ENCODE measurements around the gene DSCAML1. TPM values are rescaled to one million over a fixed set of nuclear protein-coding genes. Genes with fewer than 3 reads are reported as not detected.
"Not testable (repeated sequence)": the region's sequence is repeated elsewhere in the genome, so short reads cannot be mapped to it uniquely, and the experiment has no call there.

Gene DSCAML1
- total RNA-seq, 2 experiments from 2014 or later = 1.4 to 3.1 TPM

- no peaks in the 10 kb centered on the region for H3K9me3 Mint-ChIP-seq
- peaks cover 4% of the 10 kb centered on the region for H3K27me3 Mint-ChIP-seq
- ATAC-seq (ENCODE audit: low read depth) = no peak
Measured at GRCh38 chr11:117417342-117417741, 379.7 kb downstream of the DSCAML1 start.

GRCh38 chr11:117415358-117415896, 381.6 kb downstream of the DSCAML1 start:
- no peak for ATAC-seq (ENCODE audit: low read depth)
- Mint-ChIP-seq H3K4me3 (no peak overlapping the region), H3K27ac (no peak overlapping the region), H3K27me3 (peaks cover 4% of the 10 kb centered on the region), H3K4me1 (no peaks in the 10 kb centered on the region), H3K36me3 (no peaks in the 10 kb centered on the region), H3K9me3 (no peaks in the 10 kb centered on the region)
- POLR2A ChIA-PET = no interaction called here
- no peak for DNase-seq

More at GRCh38 chr11:117417342-117417741, 379.7 kb downstream of the DSCAML1 start:
- DNase-seq = no peak
- no peaks in the 10 kb centered on the region for H3K4me1 Mint-ChIP-seq
- no peaks in the 10 kb centered on the region for H3K36me3 Mint-ChIP-seq
- no peak overlapping the region for H3K27ac Mint-ChIP-seq
- POLR2A ChIA-PET = no interaction called here
- H3K4me3 Mint-ChIP-seq = no peak overlapping the region

- no peak overlapping the region for H3K4me3 Mint-ChIP-seq
- DNase-seq (no peak), ATAC-seq (ENCODE audit: low read depth) (no peak)
- no peaks in the 10 kb centered on the region for H3K4me1 Mint-ChIP-seq
- peaks cover 2% of the 10 kb centered on the region for H3K36me3 Mint-ChIP-seq
- no peak overlapping the region for H3K27ac Mint-ChIP-seq
- no peaks in the 10 kb centered on the region for H3K9me3 Mint-ChIP-seq
- peaks cover 4% of the 10 kb centered on the region for H3K27me3 Mint-ChIP-seq
- POLR2A ChIA-PET = no interaction called here
Measured at GRCh38 chr11:117414724-117415123, 382.3 kb downstream of the DSCAML1 start.

- POLR2A ChIA-PET = no interaction called here
- H3K4me1 Mint-ChIP-seq = no peaks in the 10 kb centered on the region
- no peak overlapping the region for H3K4me3 Mint-ChIP-seq
- peaks cover 4% of the 10 kb centered on the region for H3K27me3 Mint-ChIP-seq
- no peaks in the 10 kb centered on the region for H3K9me3 Mint-ChIP-seq
- DNase-seq = no peak
- peaks cover 2% of the 10 kb centered on the region for H3K36me3 Mint-ChIP-seq
- H3K27ac Mint-ChIP-seq = no peak overlapping the region
- no peak for ATAC-seq (ENCODE audit: low read depth)
Measured at GRCh38 chr11:117413616-117414015, 383.4 kb downstream of the DSCAML1 start.

GRCh38 chr11:117412653-117413275, 384.3 kb downstream of the DSCAML1 start:
- no peaks in the 10 kb centered on the region for H3K9me3 Mint-ChIP-seq
- POLR2A ChIA-PET = no interaction called here
- H3K4me1 Mint-ChIP-seq = no peaks in the 10 kb centered on the region
- ATAC-seq (ENCODE audit: low read depth) (no peak), DNase-seq (no peak)
- no peak overlapping the region for H3K4me3 Mint-ChIP-seq
- H3K27me3 Mint-ChIP-seq = peaks cover 2% of the 10 kb centered on the region
- peaks cover 4% of the 10 kb centered on the region for H3K36me3 Mint-ChIP-seq
- no peak overlapping the region for H3K27ac Mint-ChIP-seq

- POLR2A ChIA-PET = no interaction called here
- Mint-ChIP-seq H3K4me3 (no peak overlapping the region), H3K4me1 (no peaks in the 10 kb centered on the region), H3K36me3 (peaks cover 6% of the 10 kb centered on the region), H3K9me3 (no peaks in the 10 kb centered on the region), H3K27ac (no peak overlapping the region), H3K27me3 (no peaks in the 10 kb centered on the region)
- DNase-seq = no peak
- ATAC-seq (ENCODE audit: low read depth) = no peak
Measured at GRCh38 chr11:117412176-117412575, 384.8 kb downstream of the DSCAML1 start.

GRCh38 chr11:117411736-117412135, 385.3 kb downstream of the DSCAML1 start:
- no peak for ATAC-seq (ENCODE audit: low read depth)
- POLR2A ChIA-PET = no interaction called here
- Mint-ChIP-seq H3K27ac (no peak overlapping the region), H3K36me3 (peaks cover 7% of the 10 kb centered on the region), H3K4me3 (no peak overlapping the region), H3K9me3 (no peaks in the 10 kb centered on the region), H3K4me1 (no peaks in the 10 kb centered on the region), H3K27me3 (no peaks in the 10 kb centered on the region)
- DNase-seq = no peak

GRCh38 chr11:117410861-117411710, 385.9 kb downstream of the DSCAML1 start:
- peaks cover 1% of the 10 kb centered on the region for H3K9me3 Mint-ChIP-seq
- ATAC-seq (ENCODE audit: low read depth) = no peak
- H3K4me1 Mint-ChIP-seq = no peaks in the 10 kb centered on the region
- POLR2A ChIA-PET = no interaction called here
- DNase-seq = no peak
- H3K27me3 Mint-ChIP-seq = no peaks in the 10 kb centered on the region
- no peak overlapping the region for H3K27ac Mint-ChIP-seq
- H3K36me3 Mint-ChIP-seq = peaks cover 13% of the 10 kb centered on the region
- H3K4me3 Mint-ChIP-seq = no peak overlapping the region

GRCh38 chr11:117410238-117410637, 386.8 kb downstream of the DSCAML1 start:
- ATAC-seq (ENCODE audit: low read depth) (no peak), DNase-seq (no peak)
- peaks cover 9% of the 10 kb centered on the region for H3K9me3 Mint-ChIP-seq
- no peaks in the 10 kb centered on the region for H3K4me1 Mint-ChIP-seq
- H3K4me3 Mint-ChIP-seq = no peak overlapping the region
- H3K27ac Mint-ChIP-seq = no peak overlapping the region
- POLR2A ChIA-PET = no interaction called here
- no peaks in the 10 kb centered on the region for H3K27me3 Mint-ChIP-seq
- peaks cover 21% of the 10 kb centered on the region for H3K36me3 Mint-ChIP-seq

GRCh38 chr11:117409511-117409910, 387.5 kb downstream of the DSCAML1 start:
- no peak overlapping the region for H3K4me3 Mint-ChIP-seq
- H3K9me3 Mint-ChIP-seq = peaks cover 11% of the 10 kb centered on the region
- H3K4me1 Mint-ChIP-seq = no peaks in the 10 kb centered on the region
- no peaks in the 10 kb centered on the region for H3K27me3 Mint-ChIP-seq
- ATAC-seq (ENCODE audit: low read depth) (no peak), DNase-seq (no peak)
- POLR2A ChIA-PET = no interaction called here
- H3K27ac Mint-ChIP-seq = no peak overlapping the region
- H3K36me3 Mint-ChIP-seq = peaks cover 27% of the 10 kb centered on the region

- DNase-seq (no peak), ATAC-seq (ENCODE audit: low read depth) (no peak)
- Mint-ChIP-seq H3K4me1 (no peaks in the 10 kb centered on the region), H3K27ac (no peak overlapping the region), H3K36me3 (peaks cover 35% of the 10 kb centered on the region), H3K4me3 (no peak overlapping the region), H3K27me3 (no peaks in the 10 kb centered on the region), H3K9me3 (peaks cover 11% of the 10 kb centered on the region)
- POLR2A ChIA-PET = no interaction called here
Measured at GRCh38 chr11:117408356-117408755, 388.7 kb downstream of the DSCAML1 start.

- Mint-ChIP-seq H3K27me3 (no peaks in the 10 kb centered on the region), H3K36me3 (peaks cover 45% of the 10 kb centered on the region)
Measured at GRCh38 chr11:117407016-117407415, 390.0 kb downstream of the DSCAML1 start.

GRCh38 chr11:117405898-117406297, 391.1 kb downstream of the DSCAML1 start:
- H3K4me1 Mint-ChIP-seq; ATAC-seq (ENCODE audit: low read depth); DNase-seq; H3K4me3 Mint-ChIP-seq; H3K27me3 Mint-ChIP-seq; H3K27ac Mint-ChIP-seq; POLR2A ChIA-PET: not testable (repeated sequence)
- peaks cover 51% of the 10 kb centered on the region for H3K36me3 Mint-ChIP-seq
- peaks cover 12% of the 10 kb centered on the region for H3K9me3 Mint-ChIP-seq

More at GRCh38 chr11:117407016-117407415, 390.0 kb downstream of the DSCAML1 start:
- Mint-ChIP-seq H3K4me3 (no peak overlapping the region), H3K4me1 (no peaks in the 10 kb centered on the region), H3K9me3 (peaks cover 12% of the 10 kb centered on the region), H3K27ac (no peak overlapping the region)
- POLR2A ChIA-PET = no interaction called here
- DNase-seq = no peak
- no peak for ATAC-seq (ENCODE audit: low read depth)

Data from activated naive CD8-positive, alpha-beta T cell treated with anti-CD3 and anti-CD28 coated beads, Interleukin-2, amount 10 ng/mL, durations not matched to agents 7 days and 5 days (primary cell).